Measurements from ENCODE around the gene RUFY4.

Gene RUFY4

GRCh38 chr2:218091746-218092145 is 22.7 kb downstream of the RUFY4 start:
- H3K4me2 ChIP-seq (ENCODE audit: low read depth, low read length, poor library complexity, severe bottlenecking) = no peak overlapping the region
- H3K9me3 ChIP-seq (ENCODE audit: insufficient read depth, low read depth, low read length) = no peaks in the 10 kb centered on the region
- TF ChIP-seq EZH2phosphoT487 (IDR thresholded peaks at IDR 0.05; ENCODE audit: borderline replicate concordance) = no peak
- no peak for TF ChIP-seq CTCF (conservative IDR thresholded peaks at IDR 0.05; ENCODE audit: low read length)
- no peak overlapping the region for H2AFZ ChIP-seq (ENCODE audit: low read length)
- no peaks in the 10 kb centered on the region for H3F3A ChIP-seq (ENCODE audit: low read depth)
- no peaks in the 10 kb centered on the region for H3K36me3 ChIP-seq (ENCODE audit: insufficient read depth, low read length)
- no peaks in the 10 kb centered on the region for H3K4me1 ChIP-seq (ENCODE audit: insufficient read depth, low read length, poor library complexity, severe bottlenecking)
- H3K9me2 ChIP-seq (replicated peaks; ENCODE audit: low read depth, low read length) = no peaks in the 10 kb centered on the region
- H3K79me2 ChIP-seq (ENCODE audit: insufficient read depth, low read length) = no peaks in the 10 kb centered on the region
- no peaks in the 10 kb centered on the region for H3K27me3 ChIP-seq (ENCODE audit: insufficient read depth, low read length, poor library complexity, severe bottlenecking)
- H4K20me1 ChIP-seq (ENCODE audit: insufficient read depth, low read length, poor library complexity, severe bottlenecking) = no peaks in the 10 kb centered on the region
- H3K9ac ChIP-seq (ENCODE audit: low read depth, low read length, poor library complexity, severe bottlenecking) = no peak overlapping the region
- no peak overlapping the region for H3K4me3 ChIP-seq (ENCODE audit: low read length, poor library complexity, severe bottlenecking)

- Histone ChIP-seq H4K20me1 (ENCODE audit: insufficient read depth, low read length, poor library complexity, severe bottlenecking) (no peaks in the 10 kb centered on the region), H3K9me3 (ENCODE audit: insufficient read depth, low read depth, low read length) (no peaks in the 10 kb centered on the region), H3K27me3 (ENCODE audit: insufficient read depth, low read length, poor library complexity, severe bottlenecking) (no peaks in the 10 kb centered on the region), H3K9me2 (replicated peaks; ENCODE audit: low read depth, low read length) (no peaks in the 10 kb centered on the region), H2AFZ (ENCODE audit: low read length) (no peak overlapping the region), H3F3A (ENCODE audit: low read depth) (no peaks in the 10 kb centered on the region), H3K4me1 (ENCODE audit: insufficient read depth, low read length, poor library complexity, severe bottlenecking) (no peaks in the 10 kb centered on the region), H3K9ac (ENCODE audit: low read depth, low read length, poor library complexity, severe bottlenecking) (no peak overlapping the region), H3K4me3 (ENCODE audit: low read length, poor library complexity, severe bottlenecking) (no peak overlapping the region), H3K36me3 (ENCODE audit: insufficient read depth, low read length) (no peaks in the 10 kb centered on the region), H3K79me2 (ENCODE audit: insufficient read depth, low read length) (no peaks in the 10 kb centered on the region), H3K4me2 (ENCODE audit: low read depth, low read length, poor library complexity, severe bottlenecking) (no peak overlapping the region)
- no peak for TF ChIP-seq EZH2phosphoT487 (IDR thresholded peaks at IDR 0.05; ENCODE audit: borderline replicate concordance)
- peak; percentile 53 for TF ChIP-seq CTCF (conservative IDR thresholded peaks at IDR 0.05; ENCODE audit: low read length)
Measured at GRCh38 chr2:218093879-218094278, 24.8 kb downstream of the RUFY4 start.

- Histone ChIP-seq H3K79me2 (ENCODE audit: insufficient read depth, low read length) (no peaks in the 10 kb centered on the region), H4K20me1 (ENCODE audit: insufficient read depth, low read length, poor library complexity, severe bottlenecking) (no peaks in the 10 kb centered on the region), H3K36me3 (ENCODE audit: insufficient read depth, low read length) (no peaks in the 10 kb centered on the region), H3K4me2 (ENCODE audit: low read depth, low read length, poor library complexity, severe bottlenecking) (no peak overlapping the region), H2AFZ (ENCODE audit: low read length) (no peak overlapping the region), H3K9me2 (replicated peaks; ENCODE audit: low read depth, low read length) (no peaks in the 10 kb centered on the region), H3F3A (ENCODE audit: low read depth) (no peaks in the 10 kb centered on the region), H3K9ac (ENCODE audit: low read depth, low read length, poor library complexity, severe bottlenecking) (no peak overlapping the region), H3K4me1 (ENCODE audit: insufficient read depth, low read length, poor library complexity, severe bottlenecking) (no peaks in the 10 kb centered on the region), H3K4me3 (ENCODE audit: low read length, poor library complexity, severe bottlenecking) (no peak overlapping the region), H3K27me3 (ENCODE audit: insufficient read depth, low read length, poor library complexity, severe bottlenecking) (no peaks in the 10 kb centered on the region), H3K9me3 (ENCODE audit: insufficient read depth, low read depth, low read length) (no peaks in the 10 kb centered on the region)
- TF ChIP-seq EZH2phosphoT487 (IDR thresholded peaks at IDR 0.05; ENCODE audit: borderline replicate concordance) (no peak), CTCF (conservative IDR thresholded peaks at IDR 0.05; ENCODE audit: low read length) (no peak)
Measured at GRCh38 chr2:218095853-218096252, 26.8 kb downstream of the RUFY4 start.
